ENCODE data around the gene HIPK1. TPM values are rescaled to one million over a fixed set of nuclear protein-coding genes. Genes with fewer than 3 reads are reported as not detected.

The HIPK1 gene
- total RNA-seq, 1 donor = 23.9 TPM

DNA sequence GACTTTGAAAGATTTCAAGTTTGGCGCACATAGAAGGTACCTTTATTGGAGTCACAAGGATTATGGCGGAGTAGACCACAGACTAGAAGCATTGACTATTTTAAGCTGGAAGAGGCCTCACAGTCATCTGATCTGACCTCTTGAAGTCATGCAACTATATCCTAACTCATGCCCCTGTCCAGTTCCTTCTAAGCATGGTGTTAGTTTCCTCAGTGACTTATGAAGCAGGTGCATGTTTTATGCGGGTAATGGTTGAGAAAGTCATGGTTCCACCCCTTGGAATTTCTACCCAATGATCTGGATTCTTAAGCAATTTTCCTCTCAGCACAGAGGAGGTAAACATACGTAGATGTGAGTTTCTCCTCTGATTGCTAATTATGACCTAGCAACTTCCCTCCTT is 61.8 kb downstream of the HIPK1 start:
- no peaks in the 10 kb centered on the region for H3K9me3 ChIP-seq (ENCODE audit: low read depth, low read length)
- no peak for DNase-seq (ENCODE audit: insufficient read length, low spot score, missing footprints)
- no peaks in the 10 kb centered on the region for H3K4me1 ChIP-seq (ENCODE audit: insufficient read depth, low read length)
- no peaks in the 10 kb centered on the region for H3K36me3 ChIP-seq (ENCODE audit: insufficient read depth, low read length)
- H4K20me1 ChIP-seq (ENCODE audit: insufficient read depth, low read length) = no peaks in the 10 kb centered on the region
- no peak overlapping the region for H3K27ac ChIP-seq (ENCODE audit: low read depth, low read length)
- H3K4me2 ChIP-seq (ENCODE audit: insufficient read depth, low read length) = no peak overlapping the region
- H2AFZ ChIP-seq (ENCODE audit: low read length) = no peak overlapping the region
- no peaks in the 10 kb centered on the region for H3K79me2 ChIP-seq (ENCODE audit: insufficient read depth, low read length)
- no peak overlapping the region for H3K4me3 ChIP-seq (ENCODE audit: insufficient read depth, low read length)
- H3K27me3 ChIP-seq (ENCODE audit: insufficient read depth, low read length) = no peaks in the 10 kb centered on the region
- TF ChIP-seq, protein P1, sequence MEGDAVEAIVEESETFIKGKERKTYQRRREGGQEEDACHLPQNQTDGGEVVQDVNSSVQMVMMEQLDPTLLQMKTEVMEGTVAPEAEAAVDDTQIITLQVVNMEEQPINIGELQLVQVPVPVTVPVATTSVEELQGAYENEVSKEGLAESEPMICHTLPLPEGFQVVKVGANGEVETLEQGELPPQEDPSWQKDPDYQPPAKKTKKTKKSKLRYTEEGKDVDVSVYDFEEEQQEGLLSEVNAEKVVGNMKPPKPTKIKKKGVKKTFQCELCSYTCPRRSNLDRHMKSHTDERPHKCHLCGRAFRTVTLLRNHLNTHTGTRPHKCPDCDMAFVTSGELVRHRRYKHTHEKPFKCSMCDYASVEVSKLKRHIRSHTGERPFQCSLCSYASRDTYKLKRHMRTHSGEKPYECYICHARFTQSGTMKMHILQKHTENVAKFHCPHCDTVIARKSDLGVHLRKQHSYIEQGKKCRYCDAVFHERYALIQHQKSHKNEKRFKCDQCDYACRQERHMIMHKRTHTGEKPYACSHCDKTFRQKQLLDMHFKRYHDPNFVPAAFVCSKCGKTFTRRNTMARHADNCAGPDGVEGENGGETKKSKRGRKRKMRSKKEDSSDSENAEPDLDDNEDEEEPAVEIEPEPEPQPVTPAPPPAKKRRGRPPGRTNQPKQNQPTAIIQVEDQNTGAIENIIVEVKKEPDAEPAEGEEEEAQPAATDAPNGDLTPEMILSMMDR (IDR thresholded peaks at IDR 0.05; ENCODE audit: extremely low read depth, low read depth, low read length) = no peak

DNA sequence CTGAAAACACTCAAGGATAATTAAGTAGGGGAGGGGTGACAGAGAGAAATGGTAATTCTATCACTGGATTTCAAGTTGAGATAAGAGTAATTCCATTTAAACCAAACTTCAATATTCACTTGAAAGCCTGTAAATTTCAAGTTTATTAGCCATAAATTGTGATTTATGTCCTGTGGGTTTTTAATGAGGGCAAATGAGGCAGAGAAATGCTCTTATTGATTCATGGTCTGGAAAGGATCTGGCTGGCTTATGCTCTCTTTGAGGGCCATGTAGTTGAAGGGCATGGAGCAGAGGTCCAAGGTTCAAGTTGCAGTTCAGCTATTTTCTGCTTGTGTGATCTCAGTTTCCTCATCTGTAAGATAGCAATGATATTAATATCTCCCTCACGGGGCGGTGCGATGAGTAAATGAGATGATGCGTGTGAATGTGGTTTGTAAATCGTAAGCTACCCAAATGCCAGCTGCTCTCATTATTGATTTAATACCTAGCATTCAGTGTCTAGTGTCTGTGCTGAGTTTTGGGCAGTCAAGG is 62.4 kb downstream of the HIPK1 start:
- H3K79me2 ChIP-seq (ENCODE audit: insufficient read depth, low read length) = no peaks in the 10 kb centered on the region
- no peaks in the 10 kb centered on the region for H3K9me3 ChIP-seq (ENCODE audit: low read depth, low read length)
- no peaks in the 10 kb centered on the region for H4K20me1 ChIP-seq (ENCODE audit: insufficient read depth, low read length)
- no peak overlapping the region for H3K27ac ChIP-seq (ENCODE audit: low read depth, low read length)
- H3K4me1 ChIP-seq (ENCODE audit: insufficient read depth, low read length) = no peaks in the 10 kb centered on the region
- H3K27me3 ChIP-seq (ENCODE audit: insufficient read depth, low read length) = no peaks in the 10 kb centered on the region
- H3K4me2 ChIP-seq (ENCODE audit: insufficient read depth, low read length) = no peak overlapping the region
- TF ChIP-seq, protein P1 (IDR thresholded peaks at IDR 0.05; ENCODE audit: extremely low read depth, low read depth, low read length) = no peak
- no peak overlapping the region for H3K4me3 ChIP-seq (ENCODE audit: insufficient read depth, low read length)
- DNase-seq (ENCODE audit: insufficient read length, low spot score, missing footprints) = no peak
- no peak overlapping the region for H2AFZ ChIP-seq (ENCODE audit: low read length)
- no peaks in the 10 kb centered on the region for H3K36me3 ChIP-seq (ENCODE audit: insufficient read depth, low read length)

DNA sequence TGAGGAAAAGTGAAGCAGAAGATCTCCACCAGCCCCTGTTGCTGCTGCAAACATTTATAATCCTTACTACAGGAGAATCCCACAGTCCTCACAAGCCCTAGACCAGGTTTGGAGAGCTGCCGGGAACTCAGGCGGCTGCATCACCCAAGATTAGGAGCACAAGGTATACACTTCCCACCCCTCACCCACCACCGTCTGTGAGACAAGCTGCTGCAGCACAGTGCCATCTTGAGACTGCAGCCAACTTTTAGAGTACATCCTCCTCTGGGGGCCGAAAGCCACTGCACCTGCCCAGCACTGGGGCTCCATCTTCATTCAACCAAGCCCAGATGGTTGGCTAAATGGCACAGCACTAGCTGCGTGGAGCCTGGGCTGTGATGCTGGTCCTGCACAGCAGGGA is 63.9 kb downstream of the HIPK1 start:
- Histone ChIP-seq H3K4me2 (ENCODE audit: insufficient read depth, low read length) (no peak overlapping the region), H3K36me3 (ENCODE audit: insufficient read depth, low read length) (no peaks in the 10 kb centered on the region), H3K4me3 (ENCODE audit: insufficient read depth, low read length) (no peak overlapping the region), H2AFZ (ENCODE audit: low read length) (no peak overlapping the region), H3K27me3 (ENCODE audit: insufficient read depth, low read length) (no peaks in the 10 kb centered on the region), H3K27ac (ENCODE audit: low read depth, low read length) (no peak overlapping the region), H3K9me3 (ENCODE audit: low read depth, low read length) (no peaks in the 10 kb centered on the region), H3K79me2 (ENCODE audit: insufficient read depth, low read length) (no peaks in the 10 kb centered on the region), H3K4me1 (ENCODE audit: insufficient read depth, low read length) (no peaks in the 10 kb centered on the region), H4K20me1 (ENCODE audit: insufficient read depth, low read length) (no peaks in the 10 kb centered on the region)
- TF ChIP-seq, protein P1 (IDR thresholded peaks at IDR 0.05; ENCODE audit: extremely low read depth, low read depth, low read length) = no peak
- DNase-seq (ENCODE audit: insufficient read length, low spot score, missing footprints) = no peak

DNA sequence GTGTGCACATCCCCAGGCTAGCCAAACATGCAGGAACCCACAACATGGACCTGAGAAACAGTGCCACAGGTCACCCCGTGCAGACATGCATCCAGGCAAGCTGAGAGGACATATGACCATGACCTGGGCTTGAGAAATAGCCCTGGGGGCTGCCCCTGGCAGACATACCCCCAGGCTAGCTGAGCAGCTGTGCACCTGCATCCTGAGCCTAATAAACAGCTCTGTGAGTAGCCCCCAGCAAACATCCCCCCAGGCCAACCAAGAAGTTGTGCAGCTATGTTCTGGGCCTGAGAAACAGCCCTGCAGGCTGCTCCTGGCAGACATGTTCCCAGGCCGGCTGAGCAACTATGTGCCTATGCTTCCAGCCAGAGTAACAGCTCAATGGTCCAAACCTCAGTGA is 64.6 kb downstream of the HIPK1 start:
- H4K20me1 ChIP-seq (ENCODE audit: insufficient read depth, low read length) = no peaks in the 10 kb centered on the region
- H2AFZ ChIP-seq (ENCODE audit: low read length) = no peak overlapping the region
- H3K27ac ChIP-seq (ENCODE audit: low read depth, low read length) = no peak overlapping the region
- H3K9me3 ChIP-seq (ENCODE audit: low read depth, low read length) = no peaks in the 10 kb centered on the region
- TF ChIP-seq, protein P1 (IDR thresholded peaks at IDR 0.05; ENCODE audit: extremely low read depth, low read depth, low read length) = no peak
- H3K36me3 ChIP-seq (ENCODE audit: insufficient read depth, low read length) = no peaks in the 10 kb centered on the region
- no peak overlapping the region for H3K4me3 ChIP-seq (ENCODE audit: insufficient read depth, low read length)
- no peak for DNase-seq (ENCODE audit: insufficient read length, low spot score, missing footprints)
- no peaks in the 10 kb centered on the region for H3K4me1 ChIP-seq (ENCODE audit: insufficient read depth, low read length)
- no peak overlapping the region for H3K4me2 ChIP-seq (ENCODE audit: insufficient read depth, low read length)
- no peaks in the 10 kb centered on the region for H3K27me3 ChIP-seq (ENCODE audit: insufficient read depth, low read length)
- no peaks in the 10 kb centered on the region for H3K79me2 ChIP-seq (ENCODE audit: insufficient read depth, low read length)
